ENCODE data around the gene PLEKHM2.

GRCh38 chr1:15730936-15731335 lies 46.8 kb downstream of the PLEKHM2 start:
- TF ChIP-seq REST (IDR thresholded peaks at IDR 0.05; ENCODE audit: low read depth) (no peak), TAF1 (IDR thresholded peaks at IDR 0.05; ENCODE audit: low read depth) (no peak), TCF12 (IDR thresholded peaks at IDR 0.05; ENCODE audit: low read depth) (no peak), ZBTB7A (IDR thresholded peaks at IDR 0.05; ENCODE audit: low read depth) (no peak), EP300 (IDR thresholded peaks at IDR 0.05; ENCODE audit: borderline replicate concordance) (no peak), CEBPB (IDR thresholded peaks at IDR 0.05) (no peak), RAD21 (IDR thresholded peaks at IDR 0.05; ENCODE audit: low read depth) (no peak), MAX (IDR thresholded peaks at IDR 0.05) (no peak), YY1 (IDR thresholded peaks at IDR 0.05; ENCODE audit: low read depth) (no peak)
